GM21447 (cell line): Measurements from ENCODE around the gene HSF5.

Experiments
- ATAC-seq: cut with Tn5 transposase; IDR thresholded peaks from one replicate; pipeline ENCODE4 v1.9.1; 2021; ENCODE audit not compliant: unreplicated experiment

The HSF5 gene

DNA sequence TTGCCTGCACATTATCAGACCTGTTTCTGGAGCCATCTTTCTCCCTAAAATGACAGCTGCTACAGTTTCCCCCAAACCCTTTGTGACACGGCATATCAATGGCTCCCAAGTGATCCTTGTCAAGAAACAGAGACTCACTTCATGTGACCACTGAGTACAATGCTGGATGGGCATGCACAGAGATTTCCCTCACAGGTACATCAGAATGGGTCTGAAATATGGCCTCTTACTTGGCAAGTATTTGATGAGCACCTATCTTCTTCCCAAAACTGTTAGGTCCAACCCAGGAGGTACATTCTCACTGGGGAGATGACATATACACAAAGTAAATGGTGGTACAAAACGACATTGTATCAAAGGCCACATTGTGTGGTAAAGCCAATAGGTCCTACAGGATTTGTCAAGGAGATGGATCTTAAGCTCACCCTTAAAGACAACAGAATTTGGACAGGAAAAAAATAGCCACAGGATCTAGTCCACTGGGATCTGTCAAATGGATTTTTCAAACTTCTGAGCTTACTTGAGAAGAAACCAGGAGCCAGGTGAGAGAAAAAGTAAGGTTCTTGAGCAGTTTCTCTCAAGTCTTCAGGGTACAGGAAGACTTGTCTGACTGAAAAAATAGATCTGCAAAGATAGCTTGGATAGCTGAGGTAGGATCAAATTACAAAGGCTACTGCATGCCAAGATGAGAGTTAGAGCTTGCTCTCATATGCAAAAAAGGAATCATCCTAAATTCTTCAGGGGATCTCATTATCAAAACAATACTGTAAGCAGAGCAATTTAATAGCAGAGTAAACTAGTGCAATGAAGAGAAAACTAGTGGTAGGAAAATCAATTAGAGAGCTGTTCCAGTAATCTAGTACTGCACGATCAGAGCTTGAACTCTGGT lies 99.7 kb downstream of the HSF5 start:
- ATAC-seq, result no peak

DNA sequence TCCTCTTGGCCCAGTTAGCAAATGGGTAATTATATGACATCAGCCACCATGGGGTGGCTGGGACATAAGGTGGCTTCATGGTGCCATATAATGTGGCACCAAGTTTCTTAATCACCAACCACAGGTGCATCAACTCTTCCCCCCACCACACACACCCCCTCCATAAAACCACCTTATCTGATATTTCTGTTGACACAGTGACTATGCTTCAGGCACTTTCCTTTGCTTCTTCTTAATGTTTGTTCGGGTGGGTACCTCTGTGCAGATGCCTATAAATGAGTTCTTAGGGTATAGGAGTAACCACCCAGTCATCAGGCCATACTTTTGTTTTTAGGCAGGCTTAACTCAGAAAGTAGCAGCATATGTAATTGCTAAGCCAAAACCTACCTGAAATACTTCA lies 100.4 kb downstream of the HSF5 start:
- ATAC-seq, result no peak

DNA sequence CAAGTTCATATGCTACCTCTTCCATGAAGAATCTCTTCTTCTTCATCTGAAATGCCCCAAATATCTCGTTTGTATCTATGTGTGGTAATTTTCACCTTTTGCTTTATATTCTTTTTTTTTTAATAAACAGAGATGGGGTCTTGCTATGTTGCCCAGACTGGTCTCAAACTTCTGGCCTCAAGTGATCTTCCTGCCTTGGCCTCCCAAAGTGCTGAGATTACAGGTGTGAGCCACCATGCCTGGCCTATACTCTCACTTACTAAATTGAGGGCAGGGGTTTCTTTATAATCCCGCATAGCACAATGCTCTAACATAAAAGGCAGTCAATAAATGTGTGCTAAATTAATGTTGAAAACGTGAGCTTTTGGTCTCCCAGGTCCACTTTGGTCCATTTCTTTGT lies 101.5 kb downstream of the HSF5 start:
- ATAC-seq, result no peak

DNA sequence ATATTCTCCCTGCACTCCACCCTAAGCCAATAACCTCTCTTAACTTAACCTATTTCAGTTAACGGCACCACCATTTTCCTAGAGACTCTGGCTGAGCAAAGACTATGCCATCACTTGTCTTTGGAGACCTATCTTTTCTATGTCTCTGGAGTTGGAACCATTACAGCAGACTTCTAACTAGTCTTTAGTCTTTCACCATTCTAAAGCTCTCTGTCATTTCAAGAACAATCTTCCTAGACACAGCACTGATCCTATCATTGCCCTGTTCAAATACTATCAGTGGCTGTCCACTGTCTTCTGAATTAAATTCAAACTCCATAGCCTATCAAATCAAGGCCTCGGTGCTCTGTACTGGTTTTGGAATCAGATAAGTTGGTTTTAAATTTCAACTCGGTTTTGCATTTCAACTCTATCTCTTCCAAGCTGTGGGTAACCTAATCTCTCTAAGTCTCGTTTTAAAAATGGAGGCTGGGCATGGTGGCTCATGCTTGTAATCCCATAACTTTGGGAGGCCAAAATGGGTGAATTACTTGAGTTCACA lies 102.8 kb downstream of the HSF5 start:
- no peak for ATAC-seq

DNA sequence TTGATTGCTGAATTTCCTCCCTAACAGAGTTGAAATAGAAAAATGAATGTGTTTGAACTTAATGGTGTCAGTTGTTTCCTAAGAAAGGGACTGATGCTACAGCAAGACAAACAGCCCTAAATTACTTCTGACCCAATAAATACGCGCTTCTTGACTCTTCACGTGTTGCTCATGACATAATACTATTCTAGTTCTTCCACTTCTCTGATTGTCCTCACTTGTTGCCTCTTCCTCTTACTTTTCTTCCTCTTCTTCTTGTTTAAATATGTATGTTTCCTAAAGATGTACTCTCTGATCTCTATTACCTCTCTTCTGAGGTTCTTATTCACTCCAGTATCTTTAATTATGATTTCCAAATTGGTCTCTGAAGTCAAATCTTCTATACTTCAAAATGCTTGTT lies 103.3 kb downstream of the HSF5 start:
- no peak for ATAC-seq

DNA sequence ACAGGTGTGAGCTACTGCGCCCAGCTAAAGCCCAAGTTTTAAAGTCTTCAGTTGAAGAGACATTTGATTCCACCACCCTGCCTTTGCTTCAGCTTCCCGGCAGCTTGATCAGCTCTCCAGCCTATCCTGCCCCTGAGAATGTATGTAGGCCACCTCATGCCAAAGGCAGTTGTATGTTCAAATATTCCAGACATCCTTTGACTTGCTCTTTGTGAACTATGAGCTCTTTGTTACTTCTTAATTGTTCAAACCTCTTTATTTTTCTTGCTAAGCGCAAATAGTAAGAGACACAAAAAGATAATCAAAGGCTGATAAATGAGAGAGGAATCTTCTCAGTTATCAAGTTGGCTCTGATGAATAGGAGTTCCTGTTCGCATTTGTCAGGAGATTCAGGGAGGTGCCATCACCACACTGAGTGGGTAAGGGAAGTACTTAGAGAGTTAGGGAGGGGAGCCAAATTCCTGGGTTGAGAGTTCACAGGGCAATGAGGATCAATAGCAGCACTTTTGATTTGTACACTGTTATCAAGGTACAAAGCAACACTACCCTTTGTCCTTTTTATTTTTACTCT lies 104.2 kb downstream of the HSF5 start:
- no peak for ATAC-seq

DNA sequence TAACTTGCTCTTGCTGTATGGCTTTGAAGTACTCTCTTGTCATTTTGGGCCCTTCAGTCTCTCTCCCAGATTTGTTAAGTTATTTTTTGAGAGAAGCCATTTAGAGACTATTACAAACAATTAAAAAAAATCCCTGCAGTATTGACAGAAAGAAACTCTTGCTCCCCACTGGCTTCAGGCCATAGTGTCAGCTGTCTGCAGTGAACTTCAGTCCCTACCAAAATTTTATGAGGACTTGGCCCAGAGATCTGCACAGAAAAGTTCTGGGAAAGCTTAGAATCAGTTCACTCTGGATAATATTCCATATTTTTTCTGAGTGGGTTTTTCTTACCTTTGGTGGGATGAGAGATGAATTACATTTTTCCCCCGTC lies 105.4 kb downstream of the HSF5 start:
- no peak for ATAC-seq

DNA sequence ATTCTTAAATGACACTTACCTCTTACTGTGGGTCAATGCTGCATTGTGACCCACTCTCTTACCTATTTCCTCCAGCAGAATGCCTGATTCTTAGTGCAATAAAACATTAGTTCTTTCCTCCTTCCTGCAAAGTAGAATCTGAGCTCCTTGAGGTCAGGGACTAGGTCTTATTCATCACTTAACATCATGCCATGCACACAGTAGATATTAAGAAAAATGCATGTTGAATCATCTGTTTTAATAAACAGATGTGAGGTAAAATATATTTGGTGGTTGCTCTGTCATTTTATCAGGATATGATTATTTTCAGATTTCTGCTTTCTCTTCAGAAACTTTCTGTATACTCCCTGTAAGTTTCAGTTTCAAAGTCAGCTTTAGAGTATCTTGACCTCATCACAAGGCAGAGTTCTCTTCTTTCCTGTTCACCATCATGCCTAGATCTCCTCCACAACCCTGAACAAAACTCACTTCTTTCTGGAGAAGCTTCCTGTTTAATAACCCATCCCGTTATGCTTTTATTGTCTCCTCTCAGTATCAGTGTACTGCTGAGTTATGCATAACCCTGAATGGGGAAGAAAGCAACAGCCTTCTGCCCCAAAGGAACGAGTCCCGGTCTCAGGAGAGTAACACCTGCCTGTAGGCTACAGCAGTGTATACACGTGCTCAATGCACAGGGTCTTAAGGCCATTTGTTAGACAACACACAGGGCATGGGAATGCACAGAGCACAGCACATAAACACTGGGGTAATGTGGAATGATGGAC lies 105.9 kb downstream of the HSF5 start:
- ATAC-seq, result no peak

DNA sequence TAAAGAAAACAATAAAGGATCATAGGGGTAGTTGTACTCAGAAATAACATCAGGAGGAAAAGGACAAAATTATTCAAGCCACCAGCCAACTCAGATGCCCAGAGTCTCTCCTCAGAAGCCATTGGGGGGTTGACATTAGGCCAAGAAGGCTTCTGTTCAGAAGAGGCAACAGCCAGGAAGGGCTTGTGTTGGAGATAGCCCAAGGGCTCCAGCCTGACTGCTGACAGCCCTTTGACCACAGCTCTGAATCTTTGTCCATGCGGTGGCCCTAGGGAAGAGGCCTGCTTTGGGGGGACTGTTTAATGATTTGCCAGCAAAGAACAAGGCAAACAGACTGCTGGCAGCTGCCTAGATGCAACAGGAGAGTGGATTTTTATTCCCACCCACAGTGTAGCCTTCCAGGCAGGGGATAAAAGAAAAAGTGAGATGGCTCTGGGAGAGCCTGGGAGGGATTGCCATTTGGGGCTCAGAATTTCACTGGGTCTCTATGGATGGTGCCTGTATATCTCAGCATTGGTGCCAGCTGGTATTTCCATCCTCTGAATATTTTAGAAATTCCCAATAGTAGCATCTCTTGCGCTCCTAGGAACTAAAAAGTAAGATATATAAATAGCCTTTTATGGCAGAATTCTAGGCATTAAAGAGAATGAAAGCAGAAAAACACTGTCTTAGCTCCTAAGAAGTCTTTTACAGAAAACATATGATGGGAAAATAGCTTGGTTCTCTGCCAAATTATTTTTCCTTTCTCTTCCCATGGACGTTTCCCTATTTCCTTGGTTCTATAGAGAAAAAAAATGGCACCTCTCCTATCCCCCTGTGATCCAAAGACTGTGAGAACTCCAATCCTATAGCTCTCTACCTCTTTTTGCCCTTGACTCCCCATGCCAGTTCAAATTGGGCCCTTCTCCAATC lies 106.8 kb downstream of the HSF5 start:
- no peak for ATAC-seq

DNA sequence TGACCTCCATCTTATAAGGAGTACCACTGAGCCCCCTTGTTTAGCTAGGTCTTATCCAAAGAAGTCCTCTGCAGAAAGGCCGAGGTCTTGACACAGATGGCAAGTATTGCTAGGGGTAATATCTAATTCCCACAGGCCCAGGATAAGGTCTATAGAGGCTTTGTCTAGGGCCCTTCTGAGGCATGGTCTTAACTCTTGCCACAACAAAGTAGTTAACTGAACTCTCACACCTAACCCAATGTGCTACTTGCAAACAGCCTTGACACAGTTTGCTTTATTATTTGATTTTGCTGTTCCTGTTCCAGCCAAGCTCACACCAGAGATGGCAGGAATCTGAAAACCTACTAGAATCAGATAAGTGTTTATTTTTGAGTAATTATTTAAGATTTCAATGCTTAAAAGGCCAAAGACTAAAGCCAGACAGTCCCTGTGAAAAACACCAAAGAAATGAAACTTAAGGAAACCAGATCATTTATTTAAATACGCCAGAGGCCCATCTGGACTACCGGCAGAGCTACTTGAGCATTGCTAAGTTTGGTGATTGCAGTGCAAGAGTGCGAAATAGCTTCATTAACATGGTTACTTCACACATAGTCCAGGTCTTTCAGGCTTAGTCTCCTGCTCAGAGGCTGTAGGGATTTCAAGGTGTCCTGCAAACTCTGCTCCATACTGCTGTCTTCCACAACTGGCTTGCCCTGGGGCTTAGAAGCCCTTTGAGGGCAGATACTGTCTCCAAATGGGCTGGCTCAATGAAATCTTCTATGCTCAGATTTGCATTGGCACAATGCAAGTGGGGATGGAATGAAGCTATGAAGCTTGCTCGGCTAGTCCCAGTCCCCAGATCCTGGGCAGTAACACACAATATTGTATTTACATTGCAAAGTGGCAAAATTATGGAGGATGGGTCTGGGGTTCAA lies 107.7 kb downstream of the HSF5 start:
- ATAC-seq, result no peak

DNA sequence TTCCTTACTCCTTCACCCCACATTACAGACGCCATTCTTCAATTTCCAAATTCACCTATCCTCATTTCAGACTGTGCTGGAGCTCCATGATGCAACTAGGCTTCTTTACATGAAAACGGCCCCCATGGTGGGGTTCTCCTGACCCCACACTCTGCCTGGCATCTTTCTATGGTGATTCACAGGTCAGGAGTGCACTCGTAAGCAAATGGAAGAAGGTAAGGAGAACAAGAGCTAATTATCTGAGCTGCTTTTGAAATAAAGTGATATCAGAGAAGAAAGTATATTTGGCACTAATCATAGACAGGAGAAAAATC lies 108.7 kb downstream of the HSF5 start:
- ATAC-seq, result no peak

DNA sequence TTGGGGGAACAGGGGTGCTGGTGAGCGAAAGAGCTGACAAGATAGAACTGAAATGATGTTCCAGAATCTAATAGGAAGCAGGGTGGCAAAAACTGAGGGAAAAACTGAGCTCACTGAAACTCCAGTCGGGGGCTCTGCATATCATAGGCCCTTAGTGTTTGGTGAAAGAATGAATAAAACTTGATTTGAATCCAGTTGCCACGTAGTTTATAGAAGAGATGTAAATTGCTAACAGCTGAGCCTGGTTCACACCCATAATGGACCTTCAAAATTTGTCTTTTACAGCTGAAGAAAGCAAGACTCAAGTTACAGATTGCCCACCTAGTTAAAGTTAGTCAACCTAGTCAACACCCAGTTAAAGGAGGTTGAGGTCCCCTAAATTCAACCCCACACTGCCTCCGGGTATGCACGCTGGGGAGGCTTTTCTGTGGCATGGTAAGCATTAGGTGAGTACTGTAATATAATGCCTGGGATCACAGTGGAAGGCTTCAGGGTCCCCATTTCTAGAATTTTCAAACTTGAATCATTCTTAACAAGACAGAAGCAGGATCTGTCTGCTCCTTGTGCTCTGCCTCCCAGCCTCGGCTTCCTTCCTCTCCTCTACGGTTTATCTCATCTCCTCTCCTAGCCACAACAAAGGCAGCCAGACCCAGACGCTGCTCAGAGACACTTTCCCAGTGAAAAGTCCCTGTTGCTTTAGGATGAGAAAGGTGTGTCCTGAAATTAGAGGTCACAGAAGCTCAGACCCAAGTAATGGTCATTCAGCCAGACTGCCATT lies 109.3 kb downstream of the HSF5 start:
- ATAC-seq, result no peak

DNA sequence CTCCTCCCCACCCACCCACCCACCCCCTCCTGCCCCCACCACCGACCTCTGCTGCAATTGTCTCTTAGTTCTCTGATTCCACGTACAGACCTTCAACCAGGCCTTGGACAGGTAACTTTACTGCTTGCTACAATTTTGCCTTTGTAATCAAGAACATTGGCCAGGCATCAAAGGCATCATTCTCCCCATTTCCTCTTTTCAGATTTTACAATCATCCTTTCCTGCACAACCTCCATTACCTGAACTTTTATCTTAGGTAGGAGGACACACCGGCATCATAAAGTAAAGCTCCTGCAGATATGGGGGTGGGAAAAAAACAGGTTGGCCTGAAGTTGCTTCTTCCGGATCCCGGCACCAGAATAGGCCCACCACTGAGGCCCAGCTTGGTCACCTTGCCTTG lies 110.5 kb downstream of the HSF5 start:
- ATAC-seq, result no peak

DNA sequence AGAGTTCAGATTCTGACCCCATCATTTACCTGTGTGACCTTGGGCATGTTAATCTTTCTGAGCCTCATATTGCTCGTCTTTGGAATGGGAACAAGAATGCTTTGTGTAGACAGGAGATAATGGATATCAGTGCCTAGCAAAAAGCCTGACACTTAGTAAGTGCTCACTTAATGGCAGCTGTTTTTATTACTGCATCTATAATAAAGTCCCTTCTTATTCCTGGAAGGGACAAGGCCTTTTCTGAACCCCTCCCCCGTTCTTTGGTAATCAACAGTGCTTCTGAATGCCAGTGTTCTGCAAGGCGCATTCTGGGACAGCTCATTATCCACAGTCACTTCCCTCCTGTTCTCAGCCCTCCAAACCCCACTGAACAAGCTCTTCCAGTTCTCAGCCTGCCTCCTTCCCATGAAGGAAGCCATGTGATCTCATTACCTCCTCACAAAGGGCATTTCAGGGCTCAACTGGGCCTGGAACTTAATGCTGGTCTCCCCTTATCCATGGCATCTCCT lies 111.1 kb downstream of the HSF5 start:
- no peak for ATAC-seq

DNA sequence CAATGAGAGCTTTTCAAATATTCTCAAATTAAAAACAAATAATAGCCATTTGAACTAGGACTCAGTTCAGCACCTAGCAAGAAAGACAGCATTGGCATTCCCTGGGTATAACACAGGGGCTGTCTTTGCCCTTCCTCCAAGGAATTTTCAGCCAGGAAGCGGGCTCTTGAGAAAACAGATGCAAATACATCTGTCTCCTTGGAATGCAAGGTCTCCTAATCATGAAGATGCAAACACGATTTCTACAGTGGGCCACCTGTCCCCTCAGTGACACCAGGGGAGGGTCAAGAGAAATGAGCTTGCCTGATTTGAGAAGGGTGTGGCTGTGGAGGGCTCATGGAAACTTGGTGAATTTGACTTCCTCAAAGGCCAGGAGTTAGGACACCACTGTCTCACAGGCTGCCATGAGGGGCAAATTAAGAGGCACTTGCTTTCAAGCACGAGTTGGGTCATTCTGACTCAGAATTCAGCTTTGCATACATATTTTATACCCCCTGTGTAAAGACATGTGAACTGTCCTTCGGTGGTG lies 111.7 kb downstream of the HSF5 start:
- no peak for ATAC-seq

DNA sequence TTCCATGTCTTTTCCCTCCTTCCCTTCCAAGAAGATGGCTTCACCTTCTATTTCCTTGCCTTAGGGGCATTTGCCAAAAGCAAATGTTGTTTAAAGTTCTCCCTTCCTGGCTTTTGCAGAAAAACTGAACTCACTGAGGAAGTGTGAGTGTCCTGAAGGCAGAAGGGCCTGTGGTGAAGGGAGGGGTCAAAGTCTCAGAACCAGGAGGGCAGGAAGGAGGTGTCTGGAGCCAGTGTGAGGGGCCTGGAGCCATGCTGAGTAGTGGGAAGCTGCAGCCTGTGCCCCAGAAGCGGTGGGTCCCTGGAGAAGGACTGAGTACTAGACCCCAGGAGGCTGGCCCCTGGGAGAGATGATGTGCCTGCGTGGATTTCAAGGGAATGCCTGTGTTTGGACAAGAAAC lies 112.4 kb downstream of the HSF5 start:
- ATAC-seq, result no peak

DNA sequence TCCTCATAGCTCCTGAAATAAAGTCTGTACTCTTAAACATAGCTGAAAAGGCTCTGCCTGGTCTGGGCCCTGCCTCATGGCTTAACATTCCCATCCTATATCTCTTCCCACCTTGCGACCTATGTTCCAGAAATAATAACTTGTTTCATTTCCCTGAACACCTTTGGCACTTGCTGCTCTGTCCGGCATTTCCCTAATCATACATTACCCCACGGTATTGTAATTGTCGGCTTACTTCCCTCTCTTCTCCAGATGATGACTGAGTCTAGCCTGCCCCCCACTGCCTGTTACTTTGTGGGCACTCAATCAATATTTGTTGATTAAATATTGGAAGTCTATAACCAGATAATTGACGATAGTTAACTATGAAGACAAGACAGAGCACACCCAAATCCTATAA lies 113.0 kb downstream of the HSF5 start:
- no peak for ATAC-seq

DNA sequence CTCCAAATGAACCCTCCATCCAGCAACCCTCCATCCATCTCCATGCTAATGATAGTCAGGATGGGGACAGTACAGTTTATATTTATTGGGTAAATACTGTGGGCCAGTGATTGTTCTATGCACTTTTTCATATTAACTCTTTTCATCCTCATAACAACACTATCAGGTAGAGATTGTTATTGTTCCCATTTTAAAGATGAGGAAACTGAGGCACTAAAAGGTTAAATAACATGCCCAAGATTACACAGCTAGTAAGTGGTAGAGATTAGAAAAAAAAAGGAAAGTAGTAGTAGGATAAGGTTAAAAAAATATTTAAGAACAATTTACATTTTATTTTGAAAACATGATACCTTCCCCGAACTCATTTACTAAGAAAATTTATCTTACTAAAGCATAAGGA lies 114.3 kb downstream of the HSF5 start:
- ATAC-seq, result no peak

DNA sequence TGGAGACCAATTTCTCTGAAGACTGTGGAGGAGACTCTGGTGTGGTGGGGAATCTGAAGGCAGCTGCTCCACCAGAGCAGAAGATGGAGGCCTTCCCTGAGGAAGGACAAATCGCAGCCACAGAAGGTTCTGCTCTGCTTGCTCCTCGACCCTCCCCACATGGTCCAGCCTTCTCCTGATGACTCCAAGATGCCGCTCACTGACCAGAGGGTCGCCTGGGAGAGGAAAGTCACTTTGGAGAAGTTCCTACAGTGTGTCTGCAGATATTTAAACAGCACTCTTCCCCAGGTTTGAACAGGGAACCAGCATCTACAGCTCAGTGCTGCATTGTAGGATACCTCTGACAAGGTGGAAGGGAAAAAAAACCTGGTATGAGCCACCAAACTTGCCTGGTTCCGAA lies 115.2 kb downstream of the HSF5 start:
- ATAC-seq, result no peak
